ENCODE data around the gene GPR176.

GPR176 gene

GRCh38 chr15:39919411-39919747, 687 bp downstream of the GPR176 start:
- DNase-seq (ENCODE audit: low spot score), result no peak
- TF ChIP-seq, protein P1, sequence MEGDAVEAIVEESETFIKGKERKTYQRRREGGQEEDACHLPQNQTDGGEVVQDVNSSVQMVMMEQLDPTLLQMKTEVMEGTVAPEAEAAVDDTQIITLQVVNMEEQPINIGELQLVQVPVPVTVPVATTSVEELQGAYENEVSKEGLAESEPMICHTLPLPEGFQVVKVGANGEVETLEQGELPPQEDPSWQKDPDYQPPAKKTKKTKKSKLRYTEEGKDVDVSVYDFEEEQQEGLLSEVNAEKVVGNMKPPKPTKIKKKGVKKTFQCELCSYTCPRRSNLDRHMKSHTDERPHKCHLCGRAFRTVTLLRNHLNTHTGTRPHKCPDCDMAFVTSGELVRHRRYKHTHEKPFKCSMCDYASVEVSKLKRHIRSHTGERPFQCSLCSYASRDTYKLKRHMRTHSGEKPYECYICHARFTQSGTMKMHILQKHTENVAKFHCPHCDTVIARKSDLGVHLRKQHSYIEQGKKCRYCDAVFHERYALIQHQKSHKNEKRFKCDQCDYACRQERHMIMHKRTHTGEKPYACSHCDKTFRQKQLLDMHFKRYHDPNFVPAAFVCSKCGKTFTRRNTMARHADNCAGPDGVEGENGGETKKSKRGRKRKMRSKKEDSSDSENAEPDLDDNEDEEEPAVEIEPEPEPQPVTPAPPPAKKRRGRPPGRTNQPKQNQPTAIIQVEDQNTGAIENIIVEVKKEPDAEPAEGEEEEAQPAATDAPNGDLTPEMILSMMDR (IDR thresholded peaks at IDR 0.05; ENCODE audit: extremely low read depth, insufficient read depth, missing control alignments), result no peak
- in situ Hi-C loops (cut with MboI; ENCODE audit: low pct_unique_long_range_greater_than_20kb, low sequenced_read_pairs, unreplicated experiment), result no loop called here

DNA sequence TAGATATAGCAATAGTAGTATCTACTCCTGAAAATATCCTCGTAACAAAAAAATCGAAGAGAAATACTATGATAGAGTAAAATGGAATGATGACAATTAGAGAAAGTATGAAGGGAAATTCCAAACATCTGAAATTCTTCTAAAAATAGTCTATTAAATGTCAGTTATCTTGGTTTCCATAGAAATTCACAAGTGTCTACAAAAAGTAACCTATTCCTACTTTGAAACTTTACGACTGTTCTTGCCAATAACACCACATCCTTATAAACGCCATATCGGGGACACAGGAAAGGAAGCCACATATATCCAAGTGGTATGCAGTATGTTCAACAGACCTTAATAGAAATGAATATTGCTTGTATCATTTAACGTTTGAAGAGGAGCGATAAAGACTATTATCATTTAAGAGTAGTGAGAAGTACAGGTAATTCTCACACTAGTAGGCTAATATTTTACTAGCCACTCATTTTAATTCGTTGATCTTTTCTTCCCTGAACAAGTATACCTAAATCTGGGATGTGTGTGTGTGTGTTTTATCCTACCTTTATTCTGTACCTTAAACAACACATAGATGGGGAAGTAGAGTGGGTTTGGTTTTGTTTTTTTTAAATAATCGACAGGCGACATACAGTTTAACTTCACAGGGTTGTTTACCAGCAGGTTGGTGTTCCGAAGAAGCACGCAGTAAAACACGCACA, 1.2 kb downstream of the GPR176 start:
- TF ChIP-seq, protein P1 (IDR thresholded peaks at IDR 0.05; ENCODE audit: extremely low read depth, insufficient read depth, missing control alignments), result no peak
- in situ Hi-C loops (cut with MboI; ENCODE audit: low pct_unique_long_range_greater_than_20kb, low sequenced_read_pairs, unreplicated experiment), result no loop called here
- no peak for DNase-seq (ENCODE audit: low spot score)

GRCh38 chr15:39914977-39915376, 5.1 kb downstream of the GPR176 start:
- TF ChIP-seq, protein P1 (IDR thresholded peaks at IDR 0.05; ENCODE audit: extremely low read depth, insufficient read depth, missing control alignments), result no peak
- no peak for DNase-seq (ENCODE audit: low spot score)
- in situ Hi-C loops (cut with MboI; ENCODE audit: low pct_unique_long_range_greater_than_20kb, low sequenced_read_pairs, unreplicated experiment), result no loop called here

DNA sequence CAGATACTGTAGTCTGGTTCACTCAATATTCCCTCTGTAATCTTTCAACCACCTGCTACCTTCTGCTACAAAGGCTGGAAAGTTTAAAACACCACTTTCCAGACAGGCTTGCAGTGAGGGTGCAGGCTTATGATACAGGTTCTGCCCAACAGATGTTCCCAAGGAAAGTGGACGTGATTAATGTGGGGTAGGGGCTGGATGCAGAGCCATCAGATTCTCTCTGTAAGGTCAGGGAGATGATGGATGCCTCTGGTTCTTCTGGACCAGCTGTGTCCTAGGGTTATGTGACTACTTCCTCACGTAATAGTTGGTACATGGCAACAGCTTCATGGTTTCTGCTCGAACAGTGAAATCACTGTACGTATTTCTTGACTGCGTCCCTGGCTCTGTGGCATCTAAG, 11.1 kb downstream of the GPR176 start:
- TF ChIP-seq, protein P1 (IDR thresholded peaks at IDR 0.05; ENCODE audit: extremely low read depth, insufficient read depth, missing control alignments), result no peak
- no peak for DNase-seq (ENCODE audit: low spot score)
- in situ Hi-C loops (cut with MboI; ENCODE audit: low pct_unique_long_range_greater_than_20kb, low sequenced_read_pairs, unreplicated experiment), result no loop called here

DNA sequence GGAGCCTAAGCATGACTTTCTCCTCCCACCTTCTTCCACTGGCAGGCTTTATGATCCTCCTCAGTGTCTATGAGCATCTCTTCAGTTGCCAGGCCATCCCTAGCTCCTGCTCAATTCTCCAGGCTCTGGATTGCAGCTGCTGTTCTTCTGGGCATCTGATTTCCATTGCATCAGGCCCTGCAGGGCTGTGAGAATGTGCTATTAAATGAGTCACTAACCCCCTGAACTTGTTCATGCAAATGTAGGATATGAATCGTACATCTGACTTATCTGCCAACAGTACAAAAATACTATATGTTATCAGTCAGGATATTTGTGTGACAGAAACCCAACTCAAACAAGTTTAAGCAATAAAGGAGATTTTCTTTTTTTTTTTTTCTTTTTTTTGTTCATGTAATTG, 11.9 kb downstream of the GPR176 start:
- TF ChIP-seq, protein P1 (IDR thresholded peaks at IDR 0.05; ENCODE audit: extremely low read depth, insufficient read depth, missing control alignments), result no peak
- no peak for DNase-seq (ENCODE audit: low spot score)
- in situ Hi-C loops (cut with MboI; ENCODE audit: low pct_unique_long_range_greater_than_20kb, low sequenced_read_pairs, unreplicated experiment), result no loop called here

DNA sequence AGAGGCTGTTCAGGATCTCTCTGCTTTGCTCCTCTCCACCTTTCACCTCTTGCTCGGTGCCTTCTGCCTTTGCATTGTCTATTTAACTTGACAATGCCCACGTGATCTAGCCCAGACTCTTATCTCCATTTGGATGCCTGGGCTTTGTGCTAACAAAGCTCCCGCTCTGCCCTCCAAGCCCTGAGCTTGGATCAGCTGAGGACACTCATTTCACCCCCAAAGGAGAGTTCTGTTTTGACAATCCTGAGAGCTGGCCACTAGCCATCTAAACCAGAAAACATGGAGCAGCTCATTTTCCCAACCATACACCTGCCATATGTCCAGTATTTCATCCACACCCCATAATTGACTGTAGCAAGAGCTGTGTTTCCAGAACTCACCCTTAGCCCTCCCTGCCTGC, 12.8 kb downstream of the GPR176 start:
- in situ Hi-C loops (cut with MboI; ENCODE audit: low pct_unique_long_range_greater_than_20kb, low sequenced_read_pairs, unreplicated experiment), result no loop called here
- TF ChIP-seq, protein P1 (IDR thresholded peaks at IDR 0.05; ENCODE audit: extremely low read depth, insufficient read depth, missing control alignments), result no peak
- DNase-seq (ENCODE audit: low spot score), result no peak
